Stimulated activated effector memory CD8-positive, alpha-beta T cell treated with anti-CD3 and anti-CD28 coated beads, Interleukin-12 subunit alpha, Interleukin-12 subunit beta, amount 100 ng/mL, for 72 hours (primary cell): ENCODE measurements around the gene PLGRKT.

ENCODE experiments used
- ATAC-seq: fragments of 150-1000 bp; cut with Tn5 transposase; 2 replicates; pipeline ENCODE4 v1.10.0; 2021
- DNase-seq, 2 donors: peaks; one replicate each; pipeline ENCODE4 v3.0.0; 2021 to 2022; ENCODE audit warnings: low spot score in 2 of 2
- H3K27ac Mint-ChIP-seq: one replicate; pipeline ENCODE4 v1.8.0; 2022; ENCODE audit warnings: mild to moderate bottlenecking, mixed read lengths
- H3K36me3 Mint-ChIP-seq: one replicate; pipeline ENCODE4 v1.8.0; 2022; ENCODE audit warnings: mild to moderate bottlenecking, mixed read lengths
- H3K4me1 Mint-ChIP-seq: one replicate; pipeline ENCODE4 v1.8.0; 2022; ENCODE audit warnings: mixed read lengths
- H3K4me3 Mint-ChIP-seq: one replicate; pipeline ENCODE4 v1.8.0; 2022; ENCODE audit warnings: mild to moderate bottlenecking, mixed read lengths
- H3K9me3 Mint-ChIP-seq: one replicate; pipeline ENCODE4 v1.8.0; 2022; ENCODE audit warnings: mixed read lengths

PLGRKT gene

GRCh38 chr9:5389109-5389732, 48.5 kb downstream of the PLGRKT start:
- H3K9me3 Mint-ChIP-seq, result no peaks in the 10 kb centered on the region
- ATAC-seq (peak; percentile 97), DNase-seq (peak in 1 of 2 donors; percentile 73)
- no peak overlapping the region for H3K4me3 Mint-ChIP-seq
- H3K27ac Mint-ChIP-seq, result no peak overlapping the region
- H3K4me1 Mint-ChIP-seq, result peaks cover 41% of the 10 kb centered on the region
- H3K36me3 Mint-ChIP-seq, result no peaks in the 10 kb centered on the region

- H3K9me3 Mint-ChIP-seq, result no peaks in the 10 kb centered on the region
- no peaks in the 10 kb centered on the region for H3K36me3 Mint-ChIP-seq
- DNase-seq (no peak), ATAC-seq (no peak)
- no peak overlapping the region for H3K27ac Mint-ChIP-seq
- peaks cover 42% of the 10 kb centered on the region for H3K4me1 Mint-ChIP-seq
- H3K4me3 Mint-ChIP-seq, result no peak overlapping the region
These were observed 49.5 kb downstream of the PLGRKT start for GRCh38 chr9:5388026-5388819.

DNA sequence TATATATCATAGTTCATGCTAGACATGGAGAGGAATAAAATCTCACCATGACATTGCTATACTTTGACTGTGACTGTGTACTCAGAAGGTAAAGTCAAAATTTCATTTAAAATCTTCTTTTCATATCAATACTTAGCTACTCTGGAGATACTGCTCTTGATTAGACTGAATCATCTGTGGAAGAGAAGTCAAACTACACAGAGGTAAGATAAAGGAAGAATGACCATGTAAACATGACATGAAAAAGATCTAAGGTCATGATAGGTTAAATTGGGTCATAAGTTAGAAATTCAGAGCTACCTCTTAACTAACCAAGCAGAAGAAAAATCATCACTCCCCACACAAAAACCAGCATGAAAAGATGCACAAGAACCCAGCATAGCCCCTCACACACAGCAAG, 53.3 kb downstream of the PLGRKT start:
- H3K4me3 Mint-ChIP-seq, result no peak overlapping the region
- ATAC-seq, result no peak
- no peak overlapping the region for H3K27ac Mint-ChIP-seq

GRCh38 chr9:5382479-5382878, 55.2 kb downstream of the PLGRKT start:
- Mint-ChIP-seq H3K4me1 (peaks cover 28% of the 10 kb centered on the region), H3K4me3 (no peak overlapping the region), H3K9me3 (peaks cover 2% of the 10 kb centered on the region), H3K27ac (no peak overlapping the region), H3K36me3 (no peaks in the 10 kb centered on the region)
- ATAC-seq (no peak), DNase-seq (no peak)

More for the DNA sequence above, 53.3 kb downstream of the PLGRKT start:
- peaks cover 43% of the 10 kb centered on the region for H3K4me1 Mint-ChIP-seq
- DNase-seq, result no peak
- no peaks in the 10 kb centered on the region for H3K36me3 Mint-ChIP-seq
- H3K9me3 Mint-ChIP-seq, result peaks cover 2% of the 10 kb centered on the region

GRCh38 chr9:5375790-5376477, 61.8 kb downstream of the PLGRKT start:
- DNase-seq (no peak), ATAC-seq (peak; percentile 85)
- peaks cover 23% of the 10 kb centered on the region for H3K4me1 Mint-ChIP-seq
- H3K9me3 Mint-ChIP-seq, result peaks cover 2% of the 10 kb centered on the region
- H3K27ac Mint-ChIP-seq, result peak overlapping the region; percentile 53
- H3K36me3 Mint-ChIP-seq, result peaks cover 7% of the 10 kb centered on the region
- peak overlapping the region; percentile 42 for H3K4me3 Mint-ChIP-seq

GRCh38 chr9:5375091-5375490, 62.6 kb downstream of the PLGRKT start:
- H3K9me3 Mint-ChIP-seq, result no peaks in the 10 kb centered on the region
- ATAC-seq (peak; percentile 85), DNase-seq (no peak)
- H3K36me3 Mint-ChIP-seq, result peaks cover 7% of the 10 kb centered on the region
- peak overlapping the region; percentile 53 for H3K27ac Mint-ChIP-seq
- H3K4me1 Mint-ChIP-seq, result peaks cover 23% of the 10 kb centered on the region
- peak overlapping the region; percentile 42 for H3K4me3 Mint-ChIP-seq

DNA sequence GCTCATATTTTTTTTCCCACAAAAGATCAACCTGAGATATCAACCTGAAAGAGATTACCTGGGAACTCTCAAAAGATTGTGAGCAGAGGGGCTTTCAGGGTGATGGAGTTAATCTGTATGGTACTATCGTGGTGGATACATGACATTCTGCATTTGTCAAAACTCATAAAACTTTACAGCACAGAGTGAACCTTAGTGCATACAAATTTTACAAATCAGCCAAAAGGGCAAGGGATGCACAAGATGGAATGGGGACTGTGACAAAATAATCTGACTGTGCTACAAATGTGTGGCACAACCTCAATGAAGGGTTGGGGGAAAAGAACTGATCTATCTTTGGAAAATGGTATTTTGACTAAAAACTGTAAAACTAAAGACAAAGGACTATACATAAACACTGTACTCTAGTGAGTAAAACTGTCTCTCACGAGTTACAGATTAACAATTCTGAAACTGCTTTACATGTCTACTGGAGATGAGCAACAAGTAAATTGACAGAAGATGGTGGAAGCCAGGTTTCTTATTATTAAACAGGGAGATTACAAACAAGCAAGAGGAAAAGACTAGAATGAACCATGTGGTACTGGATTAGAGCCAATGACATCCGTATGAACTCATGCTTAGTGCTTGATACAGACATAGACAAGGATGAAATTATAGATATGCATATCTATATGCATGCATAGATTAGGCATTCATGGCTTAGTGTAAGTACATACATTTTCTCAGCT, 73.3 kb downstream of the PLGRKT start:
- peaks cover 21% of the 10 kb centered on the region for H3K4me1 Mint-ChIP-seq
- no peaks in the 10 kb centered on the region for H3K9me3 Mint-ChIP-seq
- no peak overlapping the region for H3K4me3 Mint-ChIP-seq
- H3K27ac Mint-ChIP-seq, result no peak overlapping the region
- H3K36me3 Mint-ChIP-seq, result no peaks in the 10 kb centered on the region
- ATAC-seq, result peak; percentile 98
- DNase-seq, result no peak

DNA sequence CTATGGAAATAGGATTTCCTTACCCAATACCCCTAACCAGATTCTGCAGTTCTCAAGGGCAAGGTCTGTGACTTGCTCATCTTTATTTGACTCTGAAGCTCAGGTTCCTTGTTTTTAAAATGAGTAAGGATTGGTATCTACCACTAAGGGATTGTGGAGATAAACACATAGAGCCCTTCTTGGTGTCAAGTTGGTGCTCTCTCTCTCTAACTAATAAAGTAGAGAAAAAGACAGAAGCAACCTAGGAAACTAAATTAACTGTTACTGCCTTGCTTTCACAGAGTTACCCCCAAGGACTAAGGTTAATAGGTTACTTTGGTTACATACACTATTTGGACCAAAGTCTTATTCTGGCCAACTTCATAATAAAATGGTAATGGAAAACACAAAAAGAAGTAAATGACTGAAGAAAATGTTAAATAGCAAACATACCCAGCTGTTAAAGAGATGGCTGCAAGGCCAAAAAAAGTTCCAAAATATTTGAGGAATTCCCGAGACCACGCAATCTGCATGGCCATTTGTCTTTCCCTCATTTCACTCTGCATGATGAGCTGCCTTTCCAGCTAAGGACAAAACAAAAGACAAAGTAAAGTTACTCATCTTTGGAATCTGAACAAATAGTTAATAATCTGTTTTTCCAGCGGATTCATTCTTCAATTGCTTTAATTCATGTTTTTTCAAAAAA, 76.3 kb downstream of the PLGRKT start:
- Mint-ChIP-seq H3K9me3 (no peaks in the 10 kb centered on the region), H3K27ac (no peak overlapping the region), H3K4me3 (no peak overlapping the region), H3K4me1 (peaks cover 21% of the 10 kb centered on the region), H3K36me3 (no peaks in the 10 kb centered on the region)
- no peak for ATAC-seq
- no peak for DNase-seq

DNA sequence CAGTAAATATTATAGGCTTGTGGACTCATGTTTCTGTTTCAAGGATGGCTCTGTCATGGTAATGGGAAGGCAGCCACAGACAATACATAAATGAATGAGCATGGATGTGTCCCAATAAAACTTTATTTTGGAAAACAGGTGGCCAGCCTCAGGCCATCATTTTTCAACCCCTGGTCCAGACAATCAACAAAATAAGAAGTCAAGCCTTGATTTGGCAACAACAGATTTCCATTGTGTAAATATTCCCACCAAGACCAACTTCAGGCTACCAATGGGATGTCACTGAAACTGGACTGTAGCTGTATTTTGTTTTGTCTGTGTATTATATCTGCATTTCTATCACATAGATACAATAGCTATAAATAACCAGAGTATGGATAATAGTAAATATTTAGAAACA, 77.4 kb downstream of the PLGRKT start:
- H3K9me3 Mint-ChIP-seq, result no peaks in the 10 kb centered on the region
- no peaks in the 10 kb centered on the region for H3K36me3 Mint-ChIP-seq
- H3K4me1 Mint-ChIP-seq, result peaks cover 19% of the 10 kb centered on the region
- H3K4me3 Mint-ChIP-seq, result no peak overlapping the region
- DNase-seq, result no peak
- no peak overlapping the region for H3K27ac Mint-ChIP-seq
- no peak for ATAC-seq

DNA sequence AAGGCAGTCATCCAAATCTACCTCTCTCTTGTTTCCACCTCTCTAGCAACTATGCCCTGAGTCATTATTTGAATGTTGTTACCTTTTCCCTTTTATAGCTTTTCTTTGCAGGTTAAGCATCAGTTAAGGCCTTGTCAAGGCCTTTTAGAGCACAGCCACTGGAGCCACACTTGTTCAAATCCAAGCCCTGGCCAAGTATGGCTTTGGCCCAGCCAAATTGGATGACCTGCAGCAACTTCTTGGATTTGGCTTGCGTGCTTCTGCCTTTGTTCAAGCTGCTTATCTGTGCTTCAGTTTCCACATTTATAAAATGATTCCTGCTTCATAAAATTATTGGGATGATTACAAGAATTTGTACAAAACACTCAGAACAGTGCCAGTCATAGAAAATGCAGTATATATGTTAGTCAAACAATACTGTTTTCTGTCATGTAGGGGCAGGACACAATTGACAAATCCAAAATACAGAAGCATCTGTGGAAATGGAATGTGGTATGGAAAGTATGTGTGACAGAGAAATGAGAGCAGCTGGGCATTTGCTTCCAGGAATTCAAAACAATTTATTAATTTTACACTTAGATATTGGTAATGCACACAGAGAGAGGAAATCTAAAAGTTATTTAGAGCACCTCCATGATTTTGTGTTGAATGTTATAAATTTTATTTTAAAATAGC, 80.2 kb downstream of the PLGRKT start:
- no peak for ATAC-seq
- DNase-seq, result no peak
- H3K27ac Mint-ChIP-seq, result no peak overlapping the region
- no peaks in the 10 kb centered on the region for H3K9me3 Mint-ChIP-seq
- H3K4me3 Mint-ChIP-seq, result no peak overlapping the region
- H3K36me3 Mint-ChIP-seq, result no peaks in the 10 kb centered on the region
- H3K4me1 Mint-ChIP-seq, result peaks cover 12% of the 10 kb centered on the region

- Mint-ChIP-seq H3K27ac (no peak overlapping the region), H3K4me1 (peaks cover 28% of the 10 kb centered on the region), H3K36me3 (no peaks in the 10 kb centered on the region), H3K9me3 (no peaks in the 10 kb centered on the region), H3K4me3 (no peak overlapping the region)
- ATAC-seq (no peak), DNase-seq (no peak)
These were observed 81.9 kb downstream of the PLGRKT start for GRCh38 chr9:5355817-5356216.

DNA sequence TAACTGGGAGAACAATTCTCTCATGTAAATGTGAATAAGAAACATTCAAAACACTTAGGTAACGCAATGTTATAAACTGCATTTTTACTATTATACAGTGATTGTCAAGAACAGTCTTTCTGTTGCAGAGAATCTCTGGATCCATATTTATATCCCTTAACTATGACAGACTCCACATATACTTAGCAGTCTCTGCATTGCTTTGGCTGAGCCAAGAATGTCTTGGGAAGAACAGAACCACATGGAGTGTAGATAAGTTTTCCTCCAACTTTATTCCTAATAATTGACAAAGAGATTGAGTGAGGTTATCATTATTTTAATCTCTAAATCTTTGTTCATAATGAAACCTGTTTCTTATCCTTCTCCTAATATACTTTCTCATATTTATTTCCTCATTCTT, 82.5 kb downstream of the PLGRKT start:
- Mint-ChIP-seq H3K4me1 (peaks cover 32% of the 10 kb centered on the region), H3K36me3 (no peaks in the 10 kb centered on the region), H3K27ac (no peak overlapping the region), H3K4me3 (no peak overlapping the region), H3K9me3 (no peaks in the 10 kb centered on the region)
- no peak for DNase-seq
- no peak for ATAC-seq

DNA sequence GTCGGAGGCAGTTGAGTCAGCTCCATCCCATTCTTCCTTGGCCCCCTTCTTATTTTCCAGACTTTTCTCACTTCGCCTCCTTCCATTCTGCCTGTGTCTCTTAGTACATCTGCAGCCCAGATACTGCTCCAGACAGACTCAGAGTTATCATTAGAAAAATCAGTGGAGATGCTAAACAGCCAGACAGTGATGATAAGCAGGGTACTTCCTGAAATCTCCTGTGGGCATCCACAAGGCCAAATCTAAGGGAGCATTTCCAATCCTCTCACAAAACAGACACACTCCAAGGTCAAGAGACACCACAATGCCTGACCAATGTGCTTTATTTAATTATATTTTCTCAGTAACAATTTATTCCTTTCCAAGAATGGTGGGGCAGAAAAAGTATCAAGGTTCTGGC, 83.5 kb downstream of the PLGRKT start:
- peaks cover 38% of the 10 kb centered on the region for H3K4me1 Mint-ChIP-seq
- ATAC-seq, result no peak
- H3K27ac Mint-ChIP-seq, result no peak overlapping the region

GRCh38 chr9:5352637-5353248, 85.0 kb downstream of the PLGRKT start:
- no peak overlapping the region for H3K4me3 Mint-ChIP-seq

More for the DNA sequence above, 83.5 kb downstream of the PLGRKT start:
- no peak overlapping the region for H3K4me3 Mint-ChIP-seq
- peaks cover 5% of the 10 kb centered on the region for H3K9me3 Mint-ChIP-seq
- H3K36me3 Mint-ChIP-seq, result no peaks in the 10 kb centered on the region
- no peak for DNase-seq

More at GRCh38 chr9:5352637-5353248, 85.0 kb downstream of the PLGRKT start:
- peaks cover 7% of the 10 kb centered on the region for H3K9me3 Mint-ChIP-seq
- ATAC-seq (peak; percentile 74), DNase-seq (no peak)
- peak overlapping the region; percentile 16 for H3K27ac Mint-ChIP-seq
- peaks cover 38% of the 10 kb centered on the region for H3K4me1 Mint-ChIP-seq
- H3K36me3 Mint-ChIP-seq, result no peaks in the 10 kb centered on the region
